NCI-H2227 treated with DMSO at 0.1 percent for 48 hours (cell line): Measurements from ENCODE around the gene ST3GAL5.
"Not testable (repeated sequence)": the region's sequence is repeated elsewhere in the genome, so short reads cannot be mapped to it uniquely, and the experiment has no call there.

ENCODE experiments used
- DNase-seq: peaks from one replicate; lab custom pipeline; 2025; lab: John Stamatoyannopoulos, UW

ST3GAL5 gene

GRCh38 chr2:85888684-85889626 lies at the start of gene ST3GAL5:
ST3GAL5 (minus strand) TSS chr2:85888990; CDS start chr2:85888905, 85 bp downstream.
- DNase-seq = peak; percentile 80

GRCh38 chr2:85938456-85938855 lies 49.7 kb upstream of the ST3GAL5 start:
- no peak for DNase-seq

GRCh38 chr2:85937069-85937439 lies 48.3 kb upstream of the ST3GAL5 start:
- DNase-seq = no peak

GRCh38 chr2:85936421-85937068 lies 47.8 kb upstream of the ST3GAL5 start:
- DNase-seq = no peak

GRCh38 chr2:85935746-85936208 lies 47.0 kb upstream of the ST3GAL5 start:
- peak; percentile 31 for DNase-seq

- no peak for DNase-seq
These were observed 46.5 kb upstream of the ST3GAL5 start for GRCh38 chr2:85935170-85935745.

- DNase-seq = no peak
These were observed 45.2 kb upstream of the ST3GAL5 start for GRCh38 chr2:85933753-85934594.

- DNase-seq = not testable (repeated sequence)
These were observed 42.4 kb upstream of the ST3GAL5 start for GRCh38 chr2:85931151-85931550.

- DNase-seq = no peak
These were observed 41.6 kb upstream of the ST3GAL5 start for GRCh38 chr2:85930129-85931124.

- no peak for DNase-seq
These were observed 40.6 kb upstream of the ST3GAL5 start for GRCh38 chr2:85929096-85930050.

GRCh38 chr2:85926931-85927661 lies 38.3 kb upstream of the ST3GAL5 start:
- DNase-seq = no peak

GRCh38 chr2:85926526-85926925 lies 37.7 kb upstream of the ST3GAL5 start:
- DNase-seq = no peak

GRCh38 chr2:85925216-85925671 lies 36.5 kb upstream of the ST3GAL5 start:
- DNase-seq = no peak

GRCh38 chr2:85924522-85924921 lies 35.7 kb upstream of the ST3GAL5 start:
- no peak for DNase-seq

GRCh38 chr2:85922199-85922598 lies 33.4 kb upstream of the ST3GAL5 start:
- no peak for DNase-seq

GRCh38 chr2:85921659-85922058 lies 32.9 kb upstream of the ST3GAL5 start:
- DNase-seq = no peak

- DNase-seq = no peak
These were observed 32.2 kb upstream of the ST3GAL5 start for GRCh38 chr2:85920810-85921545.
